ENCODE measurements around the gene LHPP.

DNA sequence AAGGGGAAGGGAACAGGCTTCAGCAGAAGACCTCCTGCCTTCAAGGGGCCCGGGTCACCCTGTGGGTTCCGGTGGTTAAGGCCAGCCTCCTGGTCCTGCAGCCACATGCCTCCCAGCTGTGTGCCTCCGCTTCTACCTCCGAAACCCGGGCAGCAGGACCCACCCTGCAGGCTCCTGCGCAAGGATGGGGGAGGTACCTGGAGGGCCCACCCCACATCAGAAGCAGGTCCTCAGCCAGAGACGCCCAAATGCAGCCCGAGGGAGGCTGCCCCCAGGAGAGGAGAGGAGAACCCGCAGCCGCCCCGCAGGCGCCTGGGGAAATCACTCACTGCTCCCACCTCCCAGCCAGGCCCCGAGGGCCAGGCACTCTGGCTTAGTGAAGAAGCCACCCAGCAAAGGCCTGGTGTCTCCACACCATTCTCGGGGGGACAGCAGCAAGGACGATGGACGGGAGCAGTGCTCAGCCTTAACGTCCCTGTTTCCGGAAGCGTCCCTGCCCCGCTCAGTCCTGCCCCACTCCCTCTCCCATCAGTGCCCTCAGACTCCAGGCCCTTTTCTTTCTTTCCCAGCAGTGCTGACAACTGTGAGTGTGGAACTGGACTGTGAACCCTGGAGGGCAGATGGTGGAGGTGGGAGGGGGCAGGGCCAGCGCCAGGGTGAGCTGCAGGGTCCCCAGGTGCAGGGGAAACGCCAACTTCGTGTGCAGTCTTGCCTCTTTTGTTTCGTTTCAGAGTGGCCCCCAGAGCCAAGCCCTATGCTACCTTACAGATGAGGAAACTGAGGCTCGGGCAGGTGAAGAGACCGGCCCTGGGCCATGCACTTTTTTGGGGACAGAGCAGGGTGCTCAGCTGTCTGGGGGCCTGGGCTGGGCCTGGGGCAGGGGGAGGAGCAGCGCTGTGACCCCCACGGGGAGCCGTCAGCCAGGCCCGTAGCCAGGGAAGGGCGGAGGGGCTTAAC, 144.5 kb downstream of the LHPP start:
- TF ChIP-seq POLR2A (IDR thresholded peaks at IDR 0.05), result no peak
- TF ChIP-seq, protein P1, sequence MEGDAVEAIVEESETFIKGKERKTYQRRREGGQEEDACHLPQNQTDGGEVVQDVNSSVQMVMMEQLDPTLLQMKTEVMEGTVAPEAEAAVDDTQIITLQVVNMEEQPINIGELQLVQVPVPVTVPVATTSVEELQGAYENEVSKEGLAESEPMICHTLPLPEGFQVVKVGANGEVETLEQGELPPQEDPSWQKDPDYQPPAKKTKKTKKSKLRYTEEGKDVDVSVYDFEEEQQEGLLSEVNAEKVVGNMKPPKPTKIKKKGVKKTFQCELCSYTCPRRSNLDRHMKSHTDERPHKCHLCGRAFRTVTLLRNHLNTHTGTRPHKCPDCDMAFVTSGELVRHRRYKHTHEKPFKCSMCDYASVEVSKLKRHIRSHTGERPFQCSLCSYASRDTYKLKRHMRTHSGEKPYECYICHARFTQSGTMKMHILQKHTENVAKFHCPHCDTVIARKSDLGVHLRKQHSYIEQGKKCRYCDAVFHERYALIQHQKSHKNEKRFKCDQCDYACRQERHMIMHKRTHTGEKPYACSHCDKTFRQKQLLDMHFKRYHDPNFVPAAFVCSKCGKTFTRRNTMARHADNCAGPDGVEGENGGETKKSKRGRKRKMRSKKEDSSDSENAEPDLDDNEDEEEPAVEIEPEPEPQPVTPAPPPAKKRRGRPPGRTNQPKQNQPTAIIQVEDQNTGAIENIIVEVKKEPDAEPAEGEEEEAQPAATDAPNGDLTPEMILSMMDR (IDR thresholded peaks at IDR 0.05), result no peak
